HEK293 (cell line): ENCODE results near the gene PRKACB.

Experiments
- CTCF ChIA-PET: fragments of 350-600 bp; formaldehyde crosslinking; extraction: SDS; loops from one replicate; lab custom pipeline; 2021; ENCODE audit warnings: antibody characterized with exemption; lab: Yijun Ruan, JAX
- POLR2A ChIA-PET: fragments of 300-600 bp; formaldehyde crosslinking; extraction: SDS; loops from one replicate; lab custom pipeline; 2020; ENCODE audit warnings: antibody characterized with exemption, inconsistent platforms; lab: Yijun Ruan, JAX
- H3K27ac ChIP-seq: fragments of 200-500 bp; sonication (Bioruptor generic); 2 replicates; pipeline ENCODE4 v1.5.1; 2014; ENCODE audit warnings: low read depth, low read length, control low read depth, inconsistent platforms; ENCODE audit errors: extremely low read depth
- H3K36me3 ChIP-seq, 2 experiments: fragments of 200-500 bp in 1 of 2; sonication (Bioruptor generic) in 1 of 2; 1 replicate in 1 of 2; 2 replicates in 1 of 2; pipeline ENCODE4 v1.5.1; 2014 to 2017; ENCODE audit warnings: inconsistent platforms in 2 of 2, low read length in 2 of 2; ENCODE audit not compliant: control insufficient read depth in 2 of 2, insufficient read depth in 1 of 2
- H3K4me1 ChIP-seq: fragments of 200-500 bp; sonication (Bioruptor generic); 2 replicates; pipeline ENCODE4 v1.5.1; 2014; ENCODE audit warnings: mild to moderate bottlenecking, low read length, inconsistent platforms; ENCODE audit not compliant: control insufficient read depth, insufficient read depth
- H3K4me3 ChIP-seq: 2 replicates; pipeline ENCODE4 v1.5.1; 2011; ENCODE audit warnings: low read depth, mild to moderate bottlenecking, control low read depth, low read length, moderate library complexity
- H3K9me3 ChIP-seq: fragments of 200-500 bp; sonication (Bioruptor generic); 2 replicates; pipeline ENCODE4 v1.5.1; 2014; ENCODE audit warnings: low read depth, low read length, inconsistent platforms; ENCODE audit not compliant: control insufficient read depth, insufficient read depth
- GLI4 ChIP-seq: fragments of 450-650 bp; formaldehyde crosslinking; IDR thresholded peaks from 2 replicates; pipeline ENCODE4 v1.5.1; 2016; ENCODE audit warnings: missing biosample characterization, missing genetic modification characterization
- GLIS1 ChIP-seq: fragments of 450-650 bp; formaldehyde crosslinking; IDR thresholded peaks from 2 replicates; pipeline ENCODE4 v1.5.1; 2016; ENCODE audit warnings: missing biosample characterization, missing genetic modification characterization
- GLIS2 ChIP-seq: fragments of 450-650 bp; formaldehyde crosslinking; IDR thresholded peaks from 2 replicates; pipeline ENCODE4 v1.5.1; 2016; ENCODE audit warnings: missing biosample characterization, missing genetic modification characterization
- HOXD13 ChIP-seq: sonication (generic); formaldehyde crosslinking; IDR thresholded peaks from 2 replicates; pipeline ENCODE4 v1.8.0; 2022; ENCODE audit warnings: missing genetic modification reagents, borderline replicate concordance
- SP3 ChIP-seq: fragments of 450-650 bp; formaldehyde crosslinking; IDR thresholded peaks from 2 replicates; pipeline ENCODE4 v1.5.1; 2016; ENCODE audit warnings: missing biosample characterization, missing genetic modification characterization
- TRIM28 ChIP-seq: IDR thresholded peaks from 2 replicates; pipeline ENCODE4 v1.6.1; 2011; ENCODE audit warnings: low read length, control low read depth, borderline replicate concordance
- ZBTB7A ChIP-seq: fragments of 450-650 bp; formaldehyde crosslinking; IDR thresholded peaks from 2 replicates; pipeline ENCODE4 v1.5.1; 2016; ENCODE audit warnings: low read depth, missing biosample characterization, missing genetic modification characterization
- ZBTB8A ChIP-seq: fragments of 450-650 bp; formaldehyde crosslinking; IDR thresholded peaks from 2 replicates; pipeline ENCODE4 v1.5.1; 2016; ENCODE audit warnings: missing biosample characterization, missing genetic modification characterization
- ZNF175 ChIP-seq: fragments of 450-650 bp; formaldehyde crosslinking; IDR thresholded peaks from 2 replicates; pipeline ENCODE4 v1.5.1; 2016; ENCODE audit warnings: missing biosample characterization, missing genetic modification characterization
- ZNF223 ChIP-seq: fragments of 450-650 bp; formaldehyde crosslinking; IDR thresholded peaks from 2 replicates; pipeline ENCODE4 v1.5.1; 2016; ENCODE audit warnings: missing biosample characterization, missing genetic modification characterization
- ZNF416 ChIP-seq: fragments of 450-650 bp; formaldehyde crosslinking; IDR thresholded peaks from 2 replicates; pipeline ENCODE4 v1.5.1; 2016; ENCODE audit warnings: missing biosample characterization, missing genetic modification characterization
- ZNF560 ChIP-seq: fragments of 450-650 bp; formaldehyde crosslinking; IDR thresholded peaks from 2 replicates; pipeline ENCODE4 v1.5.1; 2017; ENCODE audit warnings: missing biosample characterization, missing genetic modification characterization, borderline replicate concordance
- ZNF596 ChIP-seq: fragments of 450-650 bp; IDR thresholded peaks from 2 replicates; pipeline ENCODE4 v1.5.0; 2018; ENCODE audit warnings: missing biosample characterization, mild to moderate bottlenecking, missing genetic modification characterization, moderate library complexity
- ZNF629 ChIP-seq: fragments of 450-650 bp; formaldehyde crosslinking; IDR thresholded peaks from 2 replicates; pipeline ENCODE4 v1.5.1; 2017; ENCODE audit warnings: missing biosample characterization, missing genetic modification characterization
- ZNF677 ChIP-seq: fragments of 450-650 bp; IDR thresholded peaks from 2 replicates; pipeline ENCODE4 v1.5.0; 2018; ENCODE audit warnings: missing biosample characterization, mild to moderate bottlenecking, missing genetic modification characterization, moderate library complexity
- ZNF707 ChIP-seq: fragments of 450-650 bp; formaldehyde crosslinking; IDR thresholded peaks from 2 replicates; pipeline ENCODE4 v1.5.1; 2016; ENCODE audit warnings: missing biosample characterization, missing genetic modification characterization
- ZNF747 ChIP-seq: fragments of 450-650 bp; formaldehyde crosslinking; IDR thresholded peaks from 2 replicates; pipeline ENCODE4 v1.5.1; 2016; ENCODE audit warnings: missing biosample characterization, missing genetic modification characterization
- ZNF76 ChIP-seq: fragments of 450-650 bp; formaldehyde crosslinking; IDR thresholded peaks from 2 replicates; pipeline ENCODE4; 2016; ENCODE audit warnings: low read depth, missing biosample characterization, missing genetic modification characterization, borderline replicate concordance
- ZNF791 ChIP-seq: fragments of 450-650 bp; formaldehyde crosslinking; IDR thresholded peaks from 2 replicates; pipeline ENCODE4 v1.5.1; 2016; ENCODE audit warnings: missing biosample characterization, missing genetic modification characterization
- TF ChIP-seq, protein P1 (sequence below): fragments of 450-650 bp; formaldehyde crosslinking; IDR thresholded peaks from 2 replicates; pipeline ENCODE4 v1.5.1; 2016; ENCODE audit warnings: missing biosample characterization, missing genetic modification characterization
- TF ChIP-seq, protein P2 (sequence below): fragments of 450-650 bp; formaldehyde crosslinking; IDR thresholded peaks from 2 replicates; pipeline ENCODE4 v1.5.1; 2016; ENCODE audit warnings: missing biosample characterization, missing genetic modification characterization
- TF ChIP-seq, protein P3 (sequence below): fragments of 450-650 bp; formaldehyde crosslinking; IDR thresholded peaks from 2 replicates; pipeline ENCODE4 v1.5.1; 2016; ENCODE audit warnings: missing biosample characterization, missing genetic modification characterization
- TF ChIP-seq, protein P4 (sequence below): fragments of 450-650 bp; formaldehyde crosslinking; IDR thresholded peaks from 2 replicates; pipeline ENCODE4 v1.5.1; 2016; ENCODE audit warnings: missing biosample characterization, missing genetic modification characterization, borderline replicate concordance

PRKACB gene

DNA sequence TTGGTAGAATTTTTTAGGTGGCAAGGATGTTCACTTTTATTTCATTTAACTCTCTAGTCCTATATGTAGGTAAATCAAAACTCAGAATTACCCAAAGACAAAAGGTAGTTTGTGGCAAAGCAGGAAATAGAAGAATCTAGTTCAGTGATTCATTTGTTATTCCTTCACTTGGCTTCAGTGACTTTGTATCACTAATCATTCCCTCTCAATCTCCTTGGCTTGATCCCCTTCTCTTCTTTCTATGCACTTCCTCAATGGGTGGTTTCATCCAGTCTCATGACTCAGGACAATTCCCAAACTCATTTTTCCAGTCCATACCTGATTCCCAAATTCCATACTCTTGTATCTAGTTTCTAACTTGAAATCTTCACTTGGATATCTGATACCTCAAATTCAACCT is 64.9 kb downstream of the PRKACB start:
- H3K27ac ChIP-seq = no peak overlapping the region
- peaks cover 25% of the 10 kb centered on the region for H3K4me1 ChIP-seq
- no peaks in the 10 kb centered on the region for H3K9me3 ChIP-seq
- ChIA-PET POLR2A (no interaction called here), CTCF (no interaction called here)
- no peak overlapping the region for H3K4me3 ChIP-seq
- no peaks in the 10 kb centered on the region for H3K36me3 ChIP-seq
- no peak for TF ChIP-seq ZBTB8A (tag by site-specific recombination)
- no peak for TF ChIP-seq ZNF707
- no peak for TF ChIP-seq TRIM28
- TF ChIP-seq, protein P1, sequence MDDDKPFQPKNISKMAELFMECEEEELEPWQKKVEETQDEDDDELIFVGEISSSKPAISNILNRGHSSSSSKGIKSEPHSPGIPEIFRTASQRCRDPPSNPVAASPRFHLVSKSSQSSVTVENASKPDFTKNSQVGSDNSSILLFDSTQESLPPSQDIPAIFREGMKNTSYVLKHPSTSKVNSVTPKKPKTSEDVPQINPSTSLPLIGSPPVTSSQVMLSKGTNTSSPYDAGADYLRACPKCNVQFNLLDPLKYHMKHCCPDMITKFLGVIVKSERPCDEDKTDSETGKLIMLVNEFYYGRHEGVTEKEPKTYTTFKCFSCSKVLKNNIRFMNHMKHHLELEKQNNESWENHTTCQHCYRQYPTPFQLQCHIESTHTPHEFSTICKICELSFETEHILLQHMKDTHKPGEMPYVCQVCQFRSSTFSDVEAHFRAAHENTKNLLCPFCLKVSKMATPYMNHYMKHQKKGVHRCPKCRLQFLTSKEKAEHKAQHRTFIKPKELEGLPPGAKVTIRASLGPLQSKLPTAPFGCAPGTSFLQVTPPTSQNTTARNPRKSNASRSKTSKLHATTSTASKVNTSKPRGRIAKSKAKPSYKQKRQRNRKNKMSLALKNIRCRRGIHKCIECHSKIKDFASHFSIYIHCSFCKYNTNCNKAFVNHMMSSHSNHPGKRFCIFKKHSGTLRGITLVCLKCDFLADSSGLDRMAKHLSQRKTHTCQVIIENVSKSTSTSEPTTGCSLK (tag by site-specific recombination) = no peak
- TF ChIP-seq GLIS2 (tag by site-specific recombination) = no peak
- TF ChIP-seq ZNF223 (tag by site-specific recombination) = no peak
- no peak for TF ChIP-seq ZNF791 (tag by site-specific recombination)
- no peak for TF ChIP-seq GLIS1 (tag by site-specific recombination)
- no peak for TF ChIP-seq ZNF747 (tag by site-specific recombination)
- TF ChIP-seq ZNF677 = no peak
- TF ChIP-seq, protein P2, sequence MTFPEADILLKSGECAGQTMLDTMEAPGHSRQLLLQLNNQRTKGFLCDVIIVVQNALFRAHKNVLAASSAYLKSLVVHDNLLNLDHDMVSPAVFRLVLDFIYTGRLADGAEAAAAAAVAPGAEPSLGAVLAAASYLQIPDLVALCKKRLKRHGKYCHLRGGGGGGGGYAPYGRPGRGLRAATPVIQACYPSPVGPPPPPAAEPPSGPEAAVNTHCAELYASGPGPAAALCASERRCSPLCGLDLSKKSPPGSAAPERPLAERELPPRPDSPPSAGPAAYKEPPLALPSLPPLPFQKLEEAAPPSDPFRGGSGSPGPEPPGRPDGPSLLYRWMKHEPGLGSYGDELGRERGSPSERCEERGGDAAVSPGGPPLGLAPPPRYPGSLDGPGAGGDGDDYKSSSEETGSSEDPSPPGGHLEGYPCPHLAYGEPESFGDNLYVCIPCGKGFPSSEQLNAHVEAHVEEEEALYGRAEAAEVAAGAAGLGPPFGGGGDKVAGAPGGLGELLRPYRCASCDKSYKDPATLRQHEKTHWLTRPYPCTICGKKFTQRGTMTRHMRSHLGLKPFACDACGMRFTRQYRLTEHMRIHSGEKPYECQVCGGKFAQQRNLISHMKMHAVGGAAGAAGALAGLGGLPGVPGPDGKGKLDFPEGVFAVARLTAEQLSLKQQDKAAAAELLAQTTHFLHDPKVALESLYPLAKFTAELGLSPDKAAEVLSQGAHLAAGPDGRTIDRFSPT = no peak

DNA sequence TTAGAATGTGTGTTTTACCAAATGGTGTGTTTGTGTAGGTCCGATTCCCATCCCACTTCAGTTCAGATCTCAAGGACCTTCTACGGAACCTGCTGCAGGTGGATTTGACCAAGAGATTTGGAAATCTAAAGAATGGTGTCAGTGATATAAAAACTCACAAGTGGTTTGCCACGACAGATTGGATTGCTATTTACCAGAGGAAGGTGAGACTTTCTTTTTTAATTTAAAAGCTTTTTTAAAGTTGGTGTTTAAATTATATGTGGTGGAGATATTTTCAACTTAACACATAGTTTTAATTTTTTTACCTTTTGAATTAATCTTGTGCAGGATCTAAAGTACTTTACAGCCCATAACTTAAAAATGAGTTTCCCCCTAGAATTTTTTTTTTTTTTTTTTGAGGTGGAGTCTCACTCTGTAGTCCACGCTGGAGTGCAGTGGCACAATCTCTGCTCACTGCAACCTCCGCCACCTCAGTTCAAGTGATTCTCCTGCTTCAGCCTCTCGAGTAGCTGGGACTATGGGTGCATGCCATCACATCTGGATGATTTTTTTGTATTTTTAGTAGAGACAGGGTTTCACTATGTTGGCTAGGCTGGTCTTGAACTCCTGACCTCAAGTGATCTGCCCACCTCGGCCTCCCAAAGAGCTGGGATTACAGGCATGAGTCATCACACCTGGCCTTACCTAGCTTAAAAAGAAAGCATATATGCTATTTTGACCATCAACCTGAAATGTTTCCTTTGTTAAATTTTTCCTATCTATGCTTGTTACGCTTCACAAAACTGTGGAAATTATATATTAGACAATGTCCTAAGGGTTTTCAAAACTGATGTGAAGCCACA is 70.3 kb downstream of the PRKACB start:
- no peak overlapping the region for H3K4me3 ChIP-seq
- no peaks in the 10 kb centered on the region for H3K36me3 ChIP-seq
- ChIA-PET POLR2A (no interaction called here), CTCF (interaction anchor here (0.6 to 0.9 kb wide), 4 partner anchors 11 to 1100 kb away, joined by 3 to 4 read pairs (median 3); no protein-coding TSS in a partner anchor)
- H3K9me3 ChIP-seq = no peaks in the 10 kb centered on the region
- H3K4me1 ChIP-seq = no peaks in the 10 kb centered on the region
- no peak overlapping the region for H3K27ac ChIP-seq
- TF ChIP-seq ZNF596 (tag by site-specific recombination) (no peak), ZNF416 (no peak), HOXD13 (CRISPR knock-in tag) (no peak), GLI4 (tag by site-specific recombination) (no peak), GLIS2 (tag by site-specific recombination) (no peak), ZNF560 (tag by site-specific recombination) (no peak), SP3 (tag by site-specific recombination) (no peak), ZNF76 (tag by site-specific recombination) (no peak), ZNF629 (tag by site-specific recombination) (no peak), ZBTB7A (tag by site-specific recombination) (no peak), ZNF175 (tag by site-specific recombination) (no peak)
- TF ChIP-seq, protein P3, sequence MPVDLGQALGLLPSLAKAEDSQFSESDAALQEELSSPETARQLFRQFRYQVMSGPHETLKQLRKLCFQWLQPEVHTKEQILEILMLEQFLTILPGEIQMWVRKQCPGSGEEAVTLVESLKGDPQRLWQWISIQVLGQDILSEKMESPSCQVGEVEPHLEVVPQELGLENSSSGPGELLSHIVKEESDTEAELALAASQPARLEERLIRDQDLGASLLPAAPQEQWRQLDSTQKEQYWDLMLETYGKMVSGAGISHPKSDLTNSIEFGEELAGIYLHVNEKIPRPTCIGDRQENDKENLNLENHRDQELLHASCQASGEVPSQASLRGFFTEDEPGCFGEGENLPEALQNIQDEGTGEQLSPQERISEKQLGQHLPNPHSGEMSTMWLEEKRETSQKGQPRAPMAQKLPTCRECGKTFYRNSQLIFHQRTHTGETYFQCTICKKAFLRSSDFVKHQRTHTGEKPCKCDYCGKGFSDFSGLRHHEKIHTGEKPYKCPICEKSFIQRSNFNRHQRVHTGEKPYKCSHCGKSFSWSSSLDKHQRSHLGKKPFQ = no peak
- TF ChIP-seq, protein P4, sequence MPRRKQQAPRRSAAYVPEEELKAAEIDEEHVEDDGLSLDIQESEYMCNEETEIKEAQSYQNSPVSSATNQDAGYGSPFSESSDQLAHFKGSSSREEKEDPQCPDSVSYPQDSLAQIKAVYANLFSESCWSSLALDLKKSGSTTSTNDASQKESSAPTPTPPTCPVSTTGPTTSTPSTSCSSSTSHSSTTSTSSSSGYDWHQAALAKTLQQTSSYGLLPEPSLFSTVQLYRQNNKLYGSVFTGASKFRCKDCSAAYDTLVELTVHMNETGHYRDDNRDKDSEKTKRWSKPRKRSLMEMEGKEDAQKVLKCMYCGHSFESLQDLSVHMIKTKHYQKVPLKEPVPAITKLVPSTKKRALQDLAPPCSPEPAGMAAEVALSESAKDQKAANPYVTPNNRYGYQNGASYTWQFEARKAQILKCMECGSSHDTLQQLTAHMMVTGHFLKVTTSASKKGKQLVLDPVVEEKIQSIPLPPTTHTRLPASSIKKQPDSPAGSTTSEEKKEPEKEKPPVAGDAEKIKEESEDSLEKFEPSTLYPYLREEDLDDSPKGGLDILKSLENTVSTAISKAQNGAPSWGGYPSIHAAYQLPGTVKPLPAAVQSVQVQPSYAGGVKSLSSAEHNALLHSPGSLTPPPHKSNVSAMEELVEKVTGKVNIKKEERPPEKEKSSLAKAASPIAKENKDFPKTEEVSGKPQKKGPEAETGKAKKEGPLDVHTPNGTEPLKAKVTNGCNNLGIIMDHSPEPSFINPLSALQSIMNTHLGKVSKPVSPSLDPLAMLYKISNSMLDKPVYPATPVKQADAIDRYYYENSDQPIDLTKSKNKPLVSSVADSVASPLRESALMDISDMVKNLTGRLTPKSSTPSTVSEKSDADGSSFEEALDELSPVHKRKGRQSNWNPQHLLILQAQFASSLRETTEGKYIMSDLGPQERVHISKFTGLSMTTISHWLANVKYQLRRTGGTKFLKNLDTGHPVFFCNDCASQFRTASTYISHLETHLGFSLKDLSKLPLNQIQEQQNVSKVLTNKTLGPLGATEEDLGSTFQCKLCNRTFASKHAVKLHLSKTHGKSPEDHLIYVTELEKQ (tag by site-specific recombination) = no peak
